Neural progenitor cell (in vitro differentiated cells): Measurements from ENCODE around the gene ST6GAL1.

Experiments
- CTCF ChIP-seq: fragments of 200-600 bp; sonication (generic); IDR thresholded peaks from 2 replicates; pipeline ENCODE4 v1.5.1; 2017; ENCODE audit warnings: antibody characterized with exemption, mild to moderate bottlenecking
- EZH2 ChIP-seq: fragments of 200-600 bp; sonication (generic); IDR thresholded peaks from 2 replicates; pipeline ENCODE4 v1.6.1; 2017; ENCODE audit warnings: antibody characterized with exemption, mild to moderate bottlenecking, moderate library complexity

GRCh38 chr3:186945255-186945823 lies 15.0 kb downstream of the ST6GAL1 start:
- no peak for TF ChIP-seq CTCF
- TF ChIP-seq EZH2: no peak
